GM21786 (cell line): Measurements from ENCODE around the gene OPN4.

Experiments
- ATAC-seq: cut with Tn5 transposase; IDR thresholded peaks from one replicate; pipeline ENCODE4 v1.9.1; 2021; ENCODE audit not compliant: unreplicated experiment

OPN4 gene

DNA sequence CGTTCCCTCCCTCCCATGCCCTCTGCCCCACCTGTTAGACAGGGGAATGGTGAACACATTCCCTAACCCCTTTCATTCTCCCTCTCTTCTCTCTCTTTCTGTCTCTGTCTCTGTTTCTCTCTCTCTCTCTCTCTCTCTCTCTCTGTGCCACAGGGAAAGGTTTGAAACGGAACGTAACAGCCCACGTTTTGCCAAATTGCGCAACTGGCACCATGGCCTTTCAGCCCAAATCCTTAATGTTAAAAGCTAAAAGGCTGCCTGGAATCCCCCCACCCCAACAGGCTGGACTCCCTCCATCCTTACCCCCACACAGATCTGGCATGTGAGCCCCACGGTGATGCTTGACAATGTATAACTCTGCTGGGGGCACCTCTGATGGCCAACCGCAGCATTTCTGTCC lies 44.8 kb downstream of the OPN4 start:
- no peak for ATAC-seq

DNA sequence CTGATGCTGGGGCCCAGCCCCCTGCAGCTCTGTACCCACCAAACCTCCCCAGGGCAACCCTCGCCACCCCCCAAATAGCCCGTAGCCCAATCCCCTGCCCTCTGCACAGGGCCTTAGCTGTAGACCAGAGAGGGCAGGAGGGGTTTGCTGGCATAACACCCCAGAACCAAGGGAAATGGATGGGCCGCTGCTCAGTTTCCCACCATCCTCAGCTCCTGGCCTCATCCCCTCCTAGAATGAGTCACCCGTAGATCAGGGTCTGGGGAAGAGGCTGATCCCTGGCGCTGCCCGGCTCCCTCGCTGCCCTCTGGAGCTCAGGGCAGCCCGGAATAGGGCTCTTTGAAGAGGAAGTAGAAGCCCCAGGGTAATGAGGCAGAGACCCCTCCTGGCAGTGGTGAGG lies 45.2 kb downstream of the OPN4 start:
- ATAC-seq: no peak

DNA sequence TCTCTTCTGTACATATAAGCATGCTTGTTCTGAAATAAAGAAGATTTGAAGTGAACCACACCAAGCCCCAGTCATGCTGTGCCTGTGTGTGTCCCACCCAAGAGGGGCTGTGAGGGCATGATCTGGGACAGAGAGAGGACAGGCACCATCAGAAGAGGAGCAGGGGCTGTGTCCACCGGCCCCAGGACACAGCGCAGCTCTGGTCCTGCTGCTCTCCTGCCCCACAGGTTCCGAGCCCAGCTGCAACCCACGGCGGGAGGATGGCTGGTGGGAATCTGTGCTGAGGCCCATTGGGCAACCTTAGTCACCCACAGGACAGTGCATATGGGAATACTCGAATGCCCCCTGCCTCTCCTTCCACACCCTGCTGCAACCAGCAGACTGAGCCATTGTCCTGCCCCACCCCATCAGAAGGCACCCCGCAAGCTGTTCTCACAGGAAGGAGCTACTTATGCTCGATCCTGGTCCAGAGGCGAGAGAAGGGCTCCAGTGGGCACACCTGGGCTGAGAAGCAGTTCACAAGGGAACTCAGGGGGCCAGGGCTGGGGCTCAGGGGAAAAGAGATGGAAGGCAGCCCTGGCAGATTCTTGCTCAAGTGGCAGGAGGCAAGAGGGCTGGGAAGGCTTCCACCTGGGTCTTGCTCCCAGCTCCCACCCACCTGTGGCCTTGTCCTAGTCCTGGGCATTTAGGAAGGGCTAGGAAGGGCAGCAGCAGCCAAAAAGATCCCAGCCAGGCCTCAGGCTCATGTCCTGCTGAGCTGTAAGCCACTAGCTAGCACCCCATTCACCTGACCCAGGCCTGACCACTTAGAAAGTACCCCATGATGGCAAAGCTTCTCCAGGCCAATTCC lies 45.9 kb downstream of the OPN4 start:
- no peak for ATAC-seq

DNA sequence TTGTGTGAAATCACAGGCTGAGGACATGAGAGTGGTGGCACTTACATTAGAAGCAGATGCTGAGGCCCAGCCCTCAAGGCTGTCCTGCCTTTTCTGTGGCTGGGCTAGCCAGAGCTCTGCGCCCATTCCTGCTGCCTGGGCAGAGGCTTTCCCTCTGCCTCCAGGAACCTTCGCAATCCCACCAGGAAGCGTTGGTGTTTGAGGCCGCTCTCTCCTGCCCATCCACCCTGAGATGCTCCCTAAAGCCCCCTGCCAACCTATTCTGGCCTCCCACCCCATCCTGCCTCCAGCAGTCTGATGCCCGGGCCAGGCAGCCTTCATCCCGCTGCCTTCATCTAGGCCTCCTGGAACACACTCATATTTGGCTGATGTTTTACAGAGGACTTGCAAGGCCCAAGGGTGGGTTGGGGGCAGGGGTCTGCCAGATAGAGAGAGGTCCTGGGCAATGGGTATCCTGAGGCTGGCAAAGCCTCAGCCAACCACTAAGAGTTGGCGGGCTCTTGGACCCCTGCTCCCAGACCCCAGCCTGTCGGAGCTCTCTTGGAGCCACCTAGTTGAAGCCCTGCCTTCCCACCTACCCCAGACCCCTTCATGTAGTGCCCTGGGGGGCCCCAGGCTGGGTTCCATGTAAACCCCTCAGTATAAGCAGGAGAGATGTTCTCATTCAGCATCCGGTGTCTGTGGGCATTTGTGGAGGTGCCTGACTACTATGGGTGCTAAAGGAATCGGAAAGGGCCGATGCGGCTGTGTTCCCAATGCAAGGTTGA lies 46.7 kb downstream of the OPN4 start:
- no peak for ATAC-seq

DNA sequence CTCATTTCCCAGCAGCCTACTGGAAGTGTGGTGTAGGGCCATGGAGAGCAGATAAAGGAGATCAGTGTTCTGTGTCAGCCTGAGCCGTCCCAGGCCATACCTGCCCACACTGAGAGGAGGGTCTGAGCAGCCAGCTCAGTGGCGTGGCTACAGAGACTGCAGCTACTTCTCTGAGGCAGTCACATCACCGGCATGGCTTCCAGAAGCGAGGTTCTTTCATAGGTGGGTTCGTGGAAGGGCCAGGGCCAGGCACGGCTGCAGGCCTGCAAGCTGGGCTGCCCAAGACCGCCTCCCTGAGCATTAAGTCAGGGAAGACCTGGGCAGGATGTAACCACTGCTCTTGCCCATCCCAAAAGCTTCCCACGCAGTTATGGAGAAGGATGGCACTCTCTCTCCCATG lies 48.8 kb downstream of the OPN4 start:
- no peak for ATAC-seq

DNA sequence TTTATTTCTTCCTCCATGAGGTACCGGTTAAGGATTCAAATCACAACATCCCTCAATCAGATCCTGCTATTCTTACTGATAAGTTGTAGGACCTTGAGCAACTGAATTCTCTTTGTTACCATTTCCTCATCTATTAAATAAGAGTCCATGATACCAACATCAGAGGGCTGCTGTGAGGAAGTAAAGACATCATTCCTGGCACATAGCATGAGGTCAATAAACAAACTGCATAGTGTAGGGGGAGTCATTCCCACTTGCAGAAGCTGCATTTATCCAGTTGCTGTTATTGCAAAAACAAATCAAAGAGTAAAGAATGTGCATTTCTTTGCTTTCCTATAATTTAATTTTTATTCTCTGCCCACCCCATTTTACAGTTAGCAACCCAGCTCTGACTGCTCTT lies 50.8 kb downstream of the OPN4 start:
- no peak for ATAC-seq

DNA sequence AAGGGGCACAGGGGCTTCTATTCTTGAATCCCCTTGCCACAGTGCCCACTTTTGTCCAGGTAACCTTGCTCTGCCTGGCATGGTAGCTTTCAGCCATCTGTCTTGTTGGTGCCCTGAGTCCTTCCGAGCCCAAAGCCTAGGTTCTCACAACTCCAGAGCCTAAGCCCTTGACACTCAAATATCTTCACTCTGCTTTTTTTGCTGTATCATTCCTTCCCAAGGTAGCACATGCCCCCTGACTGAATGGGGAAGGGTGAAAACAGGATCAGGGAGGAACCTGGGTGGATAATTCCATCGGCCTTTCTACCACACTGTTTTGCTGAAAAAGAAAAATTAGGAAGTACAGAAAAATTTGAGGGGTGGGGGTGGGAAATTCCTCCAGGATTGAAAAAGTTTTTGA lies 51.6 kb downstream of the OPN4 start:
- no peak for ATAC-seq

DNA sequence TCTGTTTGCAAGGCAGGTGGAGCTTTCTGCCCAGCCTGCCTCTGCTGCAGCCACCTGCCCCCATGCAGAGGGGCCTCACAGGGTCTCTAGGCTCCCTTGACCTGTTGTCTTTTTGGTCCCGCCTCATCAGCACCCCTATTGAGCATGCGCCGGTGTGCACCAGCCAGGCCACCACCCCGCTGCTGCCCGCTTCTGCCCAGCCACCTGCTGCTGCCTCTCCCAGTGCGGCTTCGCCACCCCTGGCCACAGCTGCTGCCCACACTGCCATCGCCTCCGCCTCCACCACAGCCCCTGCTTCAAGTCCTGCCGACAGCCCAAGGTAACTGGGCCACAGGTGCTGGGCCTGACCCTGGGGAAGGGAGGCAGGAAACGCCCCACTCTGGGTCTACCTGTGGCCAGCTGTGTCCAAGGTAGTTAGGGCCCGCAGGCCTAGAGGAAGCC lies 52.1 kb downstream of the OPN4 start:
- no peak for ATAC-seq

DNA sequence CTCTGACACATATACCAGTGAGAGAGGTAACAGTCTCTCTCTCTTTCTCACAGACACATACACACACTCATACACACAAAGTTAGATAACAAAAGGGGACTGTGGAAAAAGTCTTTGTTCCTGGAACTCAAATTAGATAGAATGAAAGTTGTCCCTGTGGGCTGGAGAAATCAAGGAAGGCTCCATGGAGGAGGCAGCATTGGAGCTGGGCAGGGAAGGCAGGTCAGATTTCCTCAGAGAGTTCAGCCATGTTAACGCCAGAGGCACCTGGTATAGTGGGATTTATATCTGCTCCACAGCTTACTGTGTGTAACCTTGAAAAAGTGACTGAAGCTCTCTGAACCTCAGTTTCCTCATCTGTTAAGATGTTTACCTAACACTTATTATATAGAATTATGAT lies 52.6 kb downstream of the OPN4 start:
- no peak for ATAC-seq

DNA sequence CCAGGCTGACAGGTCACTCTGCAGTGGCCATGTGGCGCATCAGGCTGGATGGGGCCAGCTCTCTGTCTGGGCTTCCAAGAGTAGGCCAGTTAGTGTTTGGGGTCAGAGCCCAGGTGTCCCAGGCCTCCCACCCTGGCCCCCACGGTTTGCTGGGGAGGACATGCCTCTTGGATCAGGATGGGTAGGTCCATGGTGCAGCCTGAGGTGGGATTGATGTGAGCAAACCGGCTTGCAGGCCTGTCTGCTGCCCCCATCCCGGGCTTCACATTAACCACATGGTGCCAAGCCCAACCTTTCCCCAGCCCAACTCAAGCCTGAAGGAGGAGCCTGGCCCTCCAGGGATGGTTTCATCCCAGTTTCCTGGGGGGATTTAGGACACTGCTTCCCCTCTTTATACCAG lies 53.2 kb downstream of the OPN4 start:
- no peak for ATAC-seq

DNA sequence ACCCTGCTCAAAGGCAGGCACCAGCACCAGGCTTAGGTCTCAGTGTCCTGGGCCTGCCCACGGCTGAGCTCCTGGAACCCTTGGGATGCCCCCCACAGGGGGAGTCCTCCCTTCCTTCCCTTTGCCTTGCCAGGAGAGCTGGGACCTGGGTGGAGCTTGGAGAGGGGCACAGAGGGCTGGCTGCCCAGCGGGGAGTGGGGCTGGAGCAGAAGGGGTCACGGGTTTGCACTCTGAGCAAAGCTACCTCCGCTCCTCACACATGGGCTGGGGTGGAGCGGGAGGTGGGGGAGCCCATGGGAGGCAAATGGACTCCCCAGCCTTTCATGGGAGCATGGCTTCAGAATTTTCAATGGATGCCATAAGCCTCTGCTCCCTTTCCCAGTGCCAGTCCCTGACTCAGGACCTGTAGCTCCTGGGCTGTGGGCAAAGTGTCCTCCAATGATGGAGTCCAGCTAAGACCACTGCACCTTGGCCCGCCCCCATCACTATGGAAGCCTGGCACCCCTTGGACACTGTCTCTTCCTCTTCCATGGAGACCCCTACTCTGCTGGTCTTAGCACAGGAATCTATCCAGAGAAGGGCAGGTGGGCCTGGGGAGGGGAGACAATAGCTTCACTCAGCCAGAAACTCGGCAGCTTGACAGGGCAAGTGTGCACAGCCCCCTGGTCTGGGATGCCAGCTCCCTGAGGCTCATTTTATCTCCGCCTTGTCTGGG lies 53.9 kb downstream of the OPN4 start:
- no peak for ATAC-seq

DNA sequence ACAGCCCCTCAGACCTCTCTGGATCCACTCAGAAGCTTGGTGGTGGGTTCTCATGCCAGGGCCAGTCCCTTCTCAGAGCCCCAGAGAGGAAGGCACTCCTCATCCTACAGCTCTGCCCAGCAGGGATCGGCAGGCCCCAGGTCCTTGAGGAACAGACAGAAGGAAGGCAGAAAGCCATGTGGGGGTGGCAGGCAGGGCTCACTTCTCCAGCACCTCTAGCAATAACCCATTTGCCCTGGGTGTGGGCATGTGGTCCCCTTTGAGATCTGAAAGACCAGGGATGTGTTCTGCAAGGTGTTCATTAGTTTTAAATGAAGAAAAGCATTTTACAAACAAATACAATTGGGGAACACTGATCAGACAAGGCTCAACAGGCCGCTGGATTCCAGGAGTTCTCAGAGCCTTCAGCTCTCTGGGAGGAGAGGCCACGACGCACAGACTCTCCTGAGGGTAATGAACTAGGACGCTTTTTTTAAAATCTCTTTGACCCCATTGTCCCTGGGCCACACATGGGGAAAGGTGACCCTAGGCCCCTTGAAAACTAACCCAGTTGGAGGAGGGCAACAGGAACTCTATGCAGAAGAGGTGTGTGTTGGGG lies 54.5 kb downstream of the OPN4 start:
- ATAC-seq: no peak

DNA sequence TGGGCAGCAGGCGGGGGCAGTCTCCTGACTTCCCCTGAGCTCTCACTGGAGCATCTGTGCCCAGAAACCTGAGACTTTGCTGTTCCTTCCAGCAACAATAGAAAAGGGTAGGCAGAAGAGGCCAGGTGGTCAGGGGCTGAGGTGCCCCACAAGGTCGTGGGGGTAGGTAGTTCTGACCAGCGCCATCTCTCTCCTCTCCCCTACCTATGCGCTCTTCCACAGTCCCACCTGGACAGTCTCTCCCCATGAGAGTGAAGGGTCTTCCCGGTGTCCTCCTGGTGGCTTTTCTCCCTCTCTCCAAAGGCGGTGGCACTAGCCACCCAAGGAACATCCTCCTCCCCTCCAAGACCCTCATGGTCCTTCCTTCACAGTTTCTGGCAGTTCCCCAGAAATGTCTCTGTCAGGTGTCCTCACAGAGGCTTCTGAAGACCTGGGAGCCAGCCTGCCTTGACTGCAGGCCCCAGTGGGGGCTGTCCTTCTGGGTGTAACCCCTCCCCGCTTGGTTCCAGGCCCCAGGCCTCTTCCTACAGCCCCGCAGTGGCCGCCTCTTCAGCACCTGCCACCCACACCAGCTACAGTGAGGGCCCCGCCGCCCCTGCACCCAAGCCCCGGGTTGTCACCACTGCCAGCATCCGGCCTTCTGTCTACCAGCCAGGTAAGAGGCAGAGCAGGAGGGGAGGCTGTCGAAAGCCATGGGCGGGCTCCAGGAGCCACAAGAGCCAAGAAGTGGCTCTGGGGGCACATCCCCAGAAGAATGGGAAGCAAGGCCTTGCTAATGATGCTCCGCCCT lies 55.2 kb downstream of the OPN4 start:
- no peak for ATAC-seq

DNA sequence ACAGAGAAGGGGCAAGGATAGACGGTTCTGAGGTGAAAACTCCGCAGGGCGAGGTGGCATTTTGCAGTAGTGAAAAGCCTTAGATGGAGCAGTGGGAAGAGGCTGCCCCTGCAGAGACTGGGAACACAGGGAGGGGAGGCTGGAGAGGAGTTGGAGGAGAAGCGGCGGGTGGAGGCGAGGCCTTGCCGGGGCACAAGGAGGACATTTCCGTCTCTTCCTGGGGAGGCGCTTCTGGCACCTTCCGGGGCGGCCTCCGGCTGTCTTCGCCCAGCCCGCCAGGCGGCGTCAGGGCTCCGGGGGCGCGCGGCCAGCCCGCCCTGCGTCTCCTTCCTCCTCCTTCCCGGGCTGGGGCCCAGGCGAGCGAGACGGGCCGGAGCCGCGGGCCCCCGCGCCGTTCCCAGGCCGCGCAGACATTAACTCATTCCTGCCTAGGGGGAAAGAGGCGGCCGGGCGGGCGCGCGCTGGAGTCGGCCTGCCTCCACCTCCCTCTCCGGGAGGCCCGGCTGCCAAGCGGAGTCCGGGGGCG lies 56.7 kb downstream of the OPN4 start:
- ATAC-seq: peak; percentile 88

DNA sequence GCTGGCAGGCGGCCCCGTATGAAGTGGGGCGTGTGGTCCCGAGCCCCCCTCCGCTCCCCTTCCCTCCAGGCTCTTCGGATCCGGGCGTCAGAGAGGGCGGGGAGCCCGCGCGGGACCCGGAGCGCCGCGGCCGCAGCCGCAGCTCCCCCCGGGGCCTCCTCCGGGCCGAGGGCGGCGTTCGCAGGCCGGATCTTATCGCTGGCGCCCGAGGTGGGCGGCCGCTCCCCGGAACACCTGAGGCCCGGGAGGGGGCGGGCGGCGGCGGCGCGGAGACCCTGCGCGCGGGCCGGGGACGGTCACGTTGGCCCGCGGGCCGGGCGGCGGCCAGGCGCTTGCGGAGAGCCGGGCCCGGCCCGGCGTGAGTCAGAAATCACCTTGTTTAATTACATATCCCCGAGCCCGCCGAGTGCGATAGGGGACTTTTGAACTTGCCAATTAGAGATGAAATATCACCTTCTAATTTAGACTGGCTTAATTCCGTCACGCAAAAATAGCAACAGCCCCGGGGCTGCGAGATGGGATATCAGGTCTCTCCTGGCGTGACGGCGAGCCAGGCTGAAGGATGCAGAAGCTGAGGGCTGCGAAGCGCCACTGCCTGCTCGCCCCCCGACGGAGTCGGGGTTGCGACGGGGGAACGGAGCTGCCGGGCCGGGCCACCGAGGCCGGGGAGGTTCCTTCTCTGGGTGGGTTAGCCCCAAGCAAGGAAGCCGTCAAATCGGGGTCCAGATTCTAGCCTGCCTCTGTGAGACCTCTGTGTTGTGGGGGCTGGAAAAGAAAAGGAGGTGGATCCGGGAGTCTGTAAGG lies 57.4 kb downstream of the OPN4 start:
- peak; percentile 38 for ATAC-seq

DNA sequence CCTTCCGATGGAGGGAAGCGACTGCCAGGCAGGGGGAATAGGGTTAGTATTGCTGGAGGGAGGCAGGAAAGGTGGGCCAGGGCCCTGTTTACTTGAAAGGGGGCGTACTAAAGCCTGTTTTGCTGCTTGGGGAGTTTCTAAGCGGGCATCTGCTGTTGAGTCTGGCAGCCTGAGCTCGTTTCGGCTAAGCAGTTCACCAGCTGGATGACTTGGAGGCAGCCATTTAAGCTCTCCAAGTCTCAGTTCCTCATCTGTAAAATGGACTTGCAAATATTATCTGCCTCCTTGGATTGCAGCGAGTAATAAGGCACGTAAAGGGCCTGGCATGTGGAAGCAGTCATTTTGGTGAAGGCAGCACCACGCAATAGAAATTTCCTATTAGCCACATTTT lies 58.0 kb downstream of the OPN4 start:
- peak; percentile 12 for ATAC-seq

DNA sequence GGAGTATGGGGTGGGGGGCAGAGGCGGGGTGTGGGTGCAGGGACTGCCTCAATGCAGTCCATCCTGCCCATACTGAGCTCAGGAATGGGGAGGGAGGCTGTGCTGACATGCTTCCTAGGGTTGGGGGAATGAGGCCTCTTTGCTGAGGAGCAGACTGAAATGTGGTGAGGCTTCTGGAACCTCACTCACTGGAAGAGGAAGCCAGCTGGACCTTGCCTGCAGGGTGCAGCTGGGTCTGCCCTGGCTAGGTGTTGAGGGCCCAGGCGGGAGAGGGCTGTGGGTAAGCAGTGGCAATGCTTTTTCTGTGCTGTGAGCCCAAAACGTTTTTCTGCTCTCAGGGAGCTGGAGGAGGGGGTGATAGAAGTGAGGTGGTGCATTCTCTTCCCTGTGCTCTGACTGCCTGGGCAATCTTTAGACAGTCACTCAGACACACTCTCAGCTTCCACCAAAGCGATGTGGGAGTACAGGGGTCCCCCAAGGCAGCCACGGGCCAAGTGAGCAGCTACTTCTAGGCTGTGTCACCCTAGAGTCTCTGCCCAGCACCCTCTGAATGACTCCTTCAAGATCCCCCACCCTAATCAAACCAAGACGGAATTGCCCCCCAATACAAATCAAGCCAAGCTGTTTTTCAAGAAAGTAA lies 60.9 kb downstream of the OPN4 start:
- ATAC-seq: no peak

DNA sequence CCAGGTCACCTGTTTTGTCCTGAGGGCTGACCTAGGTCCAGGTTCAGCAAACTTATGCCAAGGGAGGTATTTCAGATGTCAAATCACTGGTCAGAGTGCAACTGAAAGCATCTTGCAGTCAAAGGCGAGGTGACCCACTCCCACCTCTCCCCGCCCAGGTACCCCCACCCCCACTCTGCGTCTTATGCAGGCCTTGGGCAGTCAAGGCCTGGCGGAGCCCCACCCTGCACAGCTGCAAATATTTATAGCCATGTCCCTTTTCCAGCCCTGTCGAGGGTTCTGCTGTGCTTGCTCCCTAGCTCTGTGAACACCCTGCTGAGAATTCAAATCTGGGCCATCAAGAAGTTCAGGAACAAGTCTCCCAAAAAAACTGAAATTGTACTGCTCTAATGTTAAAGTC lies 61.5 kb downstream of the OPN4 start:
- no peak for ATAC-seq
